T-helper 9 cell (primary cell): ENCODE data around the gene TESMIN.

Source experiments
- DNase-seq: peaks from one replicate; pipeline ENCODE4 v3.0.0-alpha.2; 2020

TESMIN gene

DNA sequence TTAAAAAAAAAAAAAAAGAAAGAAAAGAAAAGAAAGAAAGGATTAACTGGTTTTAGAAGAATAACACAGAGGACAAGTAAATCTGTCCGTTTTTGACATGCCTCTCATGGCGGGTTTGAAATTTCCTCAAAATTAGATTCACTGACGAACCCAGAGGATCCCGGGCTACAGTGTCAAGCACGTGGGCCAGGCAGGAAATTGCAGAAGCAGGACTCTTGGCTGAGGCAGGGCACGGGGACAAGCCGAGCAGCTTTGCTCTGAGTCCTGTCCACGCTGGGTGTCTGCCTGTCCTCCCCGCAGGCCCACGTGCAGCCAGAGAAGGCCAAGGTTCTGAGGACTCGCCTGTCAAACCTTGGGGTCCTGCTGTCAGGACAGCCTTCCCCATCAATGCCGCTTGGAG is 42.3 kb downstream of the TESMIN start:
- DNase-seq, result no peak

DNA sequence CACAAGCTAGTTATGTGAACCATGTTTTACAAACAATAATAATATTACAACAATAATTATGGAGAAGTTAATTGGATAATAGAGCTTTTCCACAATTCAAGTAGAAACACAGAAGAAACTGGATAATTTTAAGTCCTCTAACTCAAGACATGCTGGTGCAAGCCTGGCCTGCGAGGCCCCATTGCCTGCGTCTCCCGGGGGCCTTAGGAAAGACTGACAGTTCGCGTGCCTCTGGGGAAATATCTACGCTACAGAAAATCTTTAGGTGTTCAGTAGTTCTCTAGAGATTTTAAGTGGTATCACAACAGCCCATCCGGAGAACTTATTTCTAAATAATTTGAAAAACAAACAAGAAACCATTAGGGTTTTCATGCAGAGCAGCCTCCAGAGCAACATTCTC is 43.8 kb downstream of the TESMIN start:
- no peak for DNase-seq

DNA sequence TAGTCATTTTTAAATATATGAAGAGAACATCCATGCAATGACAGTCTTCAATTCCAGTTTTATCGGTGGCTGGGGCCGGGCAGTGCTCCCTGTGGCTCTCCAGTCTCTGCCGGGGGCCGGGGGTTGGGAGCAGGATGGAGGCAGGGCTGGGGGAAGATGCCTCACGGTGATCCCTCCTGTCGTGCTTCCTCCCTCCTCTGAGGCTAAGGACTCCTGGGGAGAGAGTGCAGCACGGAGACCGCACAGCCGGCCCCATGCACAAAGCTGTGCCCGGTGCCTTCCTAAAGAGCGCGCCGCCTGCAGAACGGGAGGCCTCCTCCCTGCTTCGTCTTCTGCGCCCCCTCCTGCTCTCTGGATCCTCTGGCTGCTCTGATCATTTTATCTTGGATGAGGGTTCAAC is 46.4 kb downstream of the TESMIN start:
- DNase-seq, result no peak

DNA sequence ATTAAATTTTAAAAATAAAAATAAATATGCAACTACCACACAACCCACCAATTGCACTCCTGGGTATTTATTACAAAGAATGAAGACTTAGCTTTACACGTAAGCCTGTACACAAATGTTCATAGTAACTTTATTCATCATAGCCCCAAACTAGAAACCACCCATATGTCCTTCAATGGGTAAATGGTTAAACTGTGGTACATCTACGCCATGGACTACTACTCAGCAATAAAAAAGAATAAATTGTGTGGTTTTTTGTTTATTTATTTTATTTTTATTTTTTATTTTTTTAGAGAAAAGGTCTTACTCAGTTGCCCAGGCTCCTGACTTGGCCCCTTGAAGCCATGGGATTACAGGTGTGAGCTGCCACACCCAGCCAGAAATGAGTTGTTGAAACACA is 52.3 kb downstream of the TESMIN start:
- DNase-seq, result no peak

DNA sequence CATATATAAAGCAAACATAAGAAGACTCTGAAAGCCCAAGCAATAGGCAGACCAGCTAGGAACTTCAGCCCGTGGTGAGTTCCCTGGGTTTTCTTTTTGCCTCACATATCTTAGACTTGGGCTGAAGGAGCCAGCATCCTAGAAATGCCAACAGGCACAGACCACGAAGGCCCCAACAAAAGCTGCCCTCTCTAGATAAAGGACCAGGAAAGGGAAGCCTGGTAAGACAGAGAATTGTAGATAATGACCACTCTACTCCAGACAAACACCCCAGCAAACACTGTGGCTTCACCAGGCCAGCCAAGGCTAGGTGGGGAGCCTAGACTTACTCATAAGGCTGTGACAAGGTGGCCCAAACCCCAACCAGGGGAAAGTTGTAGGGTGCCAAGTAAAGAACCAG is 55.8 kb downstream of the TESMIN start:
- no peak for DNase-seq

DNA sequence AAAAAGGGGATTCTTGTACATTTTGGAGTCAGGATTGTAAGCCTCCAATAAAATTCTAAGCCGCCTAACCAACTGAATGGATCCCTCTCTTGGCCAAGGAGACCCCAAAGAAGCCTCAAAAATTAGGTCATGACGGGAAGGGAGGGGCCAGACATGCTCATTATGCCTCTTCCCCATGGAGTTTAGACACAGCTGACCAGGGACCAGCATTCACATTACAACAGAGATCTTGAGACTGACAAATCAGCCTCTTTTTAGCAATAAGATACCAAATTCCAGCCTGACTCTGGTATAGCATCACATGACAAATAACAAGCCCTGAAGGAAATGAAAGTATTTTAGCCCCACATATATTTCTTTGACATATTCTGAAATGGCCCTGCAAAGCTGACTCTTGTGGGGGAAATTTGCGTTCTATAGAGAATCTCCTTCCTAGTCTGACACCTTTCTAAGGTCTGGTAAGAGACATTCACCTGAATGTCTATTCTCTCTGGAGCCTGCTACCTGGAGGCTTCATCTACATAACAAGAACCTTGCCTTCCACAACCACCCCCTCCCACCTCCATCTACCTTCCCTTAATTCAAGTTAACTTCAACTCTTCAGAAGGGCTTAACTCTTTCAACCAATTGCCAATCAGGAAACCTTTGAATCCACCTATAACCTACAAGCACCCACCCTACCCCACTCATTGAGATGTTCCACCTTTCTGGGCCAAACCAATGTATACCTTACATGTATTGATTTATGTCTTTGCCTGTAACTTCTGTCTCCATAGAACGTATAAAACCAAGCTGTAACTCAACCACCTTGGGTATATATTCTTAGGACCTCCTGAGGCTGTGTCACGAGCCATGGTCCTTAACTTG is 56.7 kb downstream of the TESMIN start:
- no peak for DNase-seq

DNA sequence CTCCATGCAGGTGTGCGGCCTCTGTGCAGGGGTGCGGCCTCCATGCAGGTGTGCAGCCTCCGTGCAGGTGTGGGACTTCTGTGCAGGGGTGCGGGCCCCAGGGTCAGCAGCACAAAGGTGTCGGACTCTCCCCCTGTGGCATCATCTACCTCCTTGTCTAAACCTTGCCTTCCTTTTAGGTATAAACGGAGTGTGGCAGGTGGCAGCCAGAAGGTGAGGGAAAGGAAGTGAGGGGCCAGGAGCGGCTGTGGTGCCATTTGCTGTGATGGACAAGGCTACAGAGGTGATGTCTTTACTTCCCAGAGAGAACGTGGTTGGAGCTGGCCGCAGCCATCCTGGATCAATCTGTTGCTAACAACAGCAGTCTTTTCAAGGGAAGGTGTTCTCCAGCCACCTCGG is 57.8 kb downstream of the TESMIN start:
- DNase-seq, result no peak

DNA sequence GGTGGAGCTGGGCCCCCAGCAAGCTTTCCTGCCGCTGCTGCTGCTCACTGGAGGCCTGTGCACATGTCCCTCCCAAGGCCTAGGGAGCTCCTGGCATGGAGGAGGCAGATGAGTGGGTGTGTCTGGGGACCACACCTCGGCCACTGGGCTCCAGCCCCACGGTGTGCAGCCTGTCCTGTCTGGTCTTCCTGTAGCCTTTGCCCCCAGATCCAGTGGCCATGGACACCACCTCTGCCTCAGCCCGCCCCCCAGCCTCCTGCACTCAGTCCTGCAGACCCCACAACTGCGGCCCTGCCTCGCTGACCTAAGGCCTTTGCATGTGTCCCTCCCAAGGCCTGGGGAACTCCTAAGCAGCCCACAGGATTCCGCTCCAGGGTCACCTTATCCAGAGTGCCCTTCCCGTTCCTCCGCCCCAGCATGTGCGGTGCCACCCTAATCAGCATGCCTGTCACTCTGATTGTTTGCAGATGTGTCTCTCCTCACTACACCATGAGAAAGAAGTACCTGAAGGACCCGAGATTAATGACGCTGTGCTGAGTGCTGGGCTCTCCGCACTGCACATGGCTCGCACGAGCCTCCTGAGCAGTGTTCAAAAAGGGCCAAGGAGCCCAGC is 58.3 kb downstream of the TESMIN start:
- DNase-seq, result no peak

DNA sequence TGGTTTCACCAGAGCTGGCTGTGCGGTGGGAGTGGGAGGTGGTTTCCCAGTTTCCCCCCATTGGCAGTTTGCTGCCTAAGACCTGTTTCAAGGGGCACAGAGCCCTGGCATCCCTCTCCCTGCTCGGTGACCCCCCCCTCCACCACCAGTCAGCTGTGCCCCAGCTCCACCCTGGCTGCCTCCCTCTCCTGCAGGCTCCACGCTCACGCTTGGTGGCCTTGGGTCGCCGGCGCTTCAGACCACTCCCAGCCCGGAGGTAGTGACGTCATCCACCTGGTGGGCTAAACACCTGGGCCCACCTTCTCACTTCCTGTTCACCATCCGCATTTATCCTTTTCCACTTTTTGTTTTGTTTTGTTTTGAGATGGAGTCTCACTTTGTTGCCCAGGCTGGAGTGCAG is 59.2 kb downstream of the TESMIN start:
- no peak for DNase-seq

DNA sequence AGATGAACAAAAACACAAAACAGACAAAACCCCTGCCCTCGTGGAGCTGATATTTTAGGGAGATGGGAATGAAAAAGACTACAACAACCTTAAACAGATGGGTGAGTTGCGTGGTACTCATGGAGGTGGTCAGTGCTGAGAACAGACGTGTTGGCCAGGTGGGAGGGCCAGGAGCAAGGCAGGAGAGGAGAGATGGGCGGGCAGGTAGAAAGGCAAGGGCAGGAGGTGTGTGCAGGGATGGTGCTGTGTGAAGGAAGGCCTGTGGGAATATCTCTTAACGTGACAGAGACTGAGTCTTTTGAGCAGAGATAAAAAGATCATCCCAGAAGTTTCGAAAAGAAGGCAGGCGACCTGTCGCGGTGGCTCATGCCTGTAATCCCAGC is 59.9 kb downstream of the TESMIN start:
- DNase-seq, result no peak

DNA sequence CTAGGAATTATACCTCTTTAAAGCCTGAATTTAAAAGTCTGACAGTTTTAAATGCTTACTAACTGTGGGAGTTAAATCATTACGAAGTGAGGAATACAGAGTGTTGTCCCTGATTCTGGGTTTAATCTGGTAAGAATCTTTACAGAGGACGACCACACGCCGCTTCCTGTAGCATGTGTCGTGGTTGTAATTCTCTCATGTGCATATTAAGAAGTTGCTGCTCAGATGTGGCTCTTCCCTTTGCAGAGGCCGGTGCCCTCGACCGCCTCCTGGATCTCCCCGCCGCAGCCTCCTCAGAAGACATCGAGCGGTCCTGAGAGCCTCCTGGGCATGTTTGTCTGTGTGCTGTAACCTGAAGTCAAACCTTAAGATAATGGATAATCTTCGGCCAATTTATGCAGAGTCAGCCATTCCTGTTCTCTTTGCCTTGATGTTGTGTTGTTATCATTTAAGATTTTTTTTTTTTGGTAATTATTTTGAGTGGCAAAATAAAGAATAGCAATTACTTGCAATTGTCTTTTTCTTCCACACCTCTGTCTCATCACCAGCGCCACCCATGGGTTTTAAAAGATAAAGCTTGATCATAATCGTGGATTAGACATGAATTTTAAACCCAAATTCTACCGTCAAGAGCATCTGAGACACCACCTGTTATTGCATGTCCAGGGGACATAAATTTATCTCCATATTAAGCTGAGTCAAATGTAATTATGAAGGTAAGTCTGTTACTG is 60.5 kb downstream of the TESMIN start:
- DNase-seq, result no peak

DNA sequence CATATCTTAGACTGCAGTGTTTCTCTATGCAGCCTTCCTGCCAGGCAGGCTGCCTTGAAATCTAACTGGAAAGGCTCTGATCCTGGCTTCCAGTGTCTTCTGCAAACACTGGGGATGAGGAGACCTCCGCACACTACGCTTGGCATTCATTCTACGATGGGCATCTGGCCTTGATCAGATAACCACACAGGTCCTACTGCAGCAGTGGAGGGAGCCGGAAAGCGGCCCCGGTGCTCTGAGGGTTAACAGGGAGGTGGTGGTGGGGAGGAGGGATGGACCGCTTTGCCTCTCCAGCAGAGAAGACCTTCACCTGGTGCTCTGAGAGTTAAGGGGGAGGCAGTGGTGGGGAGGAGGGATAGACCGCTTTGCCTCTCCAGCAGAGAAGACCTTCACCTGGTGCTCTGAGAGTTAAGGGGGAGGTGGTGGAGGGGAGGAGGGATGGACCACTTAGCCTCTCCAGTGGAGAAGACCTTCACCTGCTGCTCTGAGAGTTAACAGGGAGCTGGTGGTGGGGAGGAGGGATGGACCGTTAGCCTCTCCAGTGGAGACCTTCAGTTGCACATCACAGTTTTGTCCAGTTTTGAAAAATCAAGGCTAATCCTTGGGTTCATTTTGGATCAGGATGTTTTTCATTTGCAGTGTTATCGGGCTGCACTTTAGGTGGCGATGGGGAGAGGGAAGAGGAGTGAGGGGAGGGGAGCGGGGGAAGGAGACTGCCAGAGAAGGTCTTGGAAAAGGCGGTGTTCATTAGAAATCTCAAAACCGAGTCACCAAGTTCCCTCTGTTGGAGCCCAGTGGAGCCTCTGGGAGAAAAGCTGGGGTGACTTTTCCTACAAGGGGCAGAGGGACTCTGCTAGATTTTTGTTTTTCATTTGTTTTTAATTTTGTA is 61.3 kb downstream of the TESMIN start:
- DNase-seq, result no peak

DNA sequence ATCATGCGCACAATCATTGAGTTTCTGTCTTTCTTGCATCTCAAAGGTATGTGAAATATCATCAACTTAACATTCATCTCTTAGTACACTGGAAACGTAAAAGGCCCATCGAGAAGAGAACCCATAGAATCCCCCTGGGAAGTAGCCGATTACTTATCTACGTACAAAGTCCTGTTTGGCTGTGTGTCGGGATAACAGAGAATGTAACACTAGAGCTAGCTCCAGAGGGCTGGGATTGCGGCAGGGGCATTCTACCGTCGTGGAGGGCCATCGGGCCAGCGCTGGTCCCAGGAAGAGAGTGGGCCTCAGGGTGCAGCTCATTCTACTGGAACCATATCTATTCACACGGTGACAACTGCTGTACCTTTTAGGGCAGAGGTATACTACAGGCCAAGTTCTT is 62.4 kb downstream of the TESMIN start:
- DNase-seq, result no peak

DNA sequence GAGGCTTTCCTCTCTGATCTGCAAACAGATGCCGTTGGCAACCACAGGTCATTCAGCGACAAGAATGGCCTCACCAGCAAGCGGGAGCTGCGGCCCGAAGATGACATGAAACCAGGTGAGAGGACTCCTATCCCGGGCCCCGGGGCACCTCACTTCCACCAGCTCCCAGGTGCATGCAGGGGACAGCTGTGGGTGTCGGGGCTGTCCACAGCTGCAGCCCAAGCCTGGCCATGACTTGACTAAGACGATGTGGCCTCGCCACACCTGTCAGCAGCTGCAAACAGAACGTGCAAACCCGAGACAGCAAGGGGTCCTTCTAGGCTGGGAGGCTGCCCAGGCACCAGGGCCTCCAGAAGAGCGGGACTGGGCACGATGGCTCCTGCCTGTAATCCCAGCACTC is 63.3 kb downstream of the TESMIN start:
- no peak for DNase-seq

DNA sequence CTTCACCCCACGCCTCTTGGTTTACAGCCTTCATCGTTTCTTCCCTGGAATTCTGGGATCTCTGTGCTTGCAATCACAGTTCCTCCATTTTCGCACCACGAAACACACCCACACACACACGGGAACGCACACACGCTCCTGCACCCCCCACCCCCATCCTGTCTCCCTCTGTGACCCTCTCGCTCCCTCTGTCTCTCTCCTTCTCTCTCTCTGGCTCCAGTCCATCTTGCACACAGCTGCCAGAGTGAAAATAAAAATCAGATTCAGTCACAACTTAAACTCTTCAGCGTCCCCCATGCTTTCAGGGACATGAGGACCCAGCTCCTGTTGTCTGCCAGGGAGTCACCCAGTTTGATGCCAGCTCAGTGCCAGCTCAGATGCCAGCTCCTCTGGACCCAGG is 64.0 kb downstream of the TESMIN start:
- DNase-seq, result no peak

DNA sequence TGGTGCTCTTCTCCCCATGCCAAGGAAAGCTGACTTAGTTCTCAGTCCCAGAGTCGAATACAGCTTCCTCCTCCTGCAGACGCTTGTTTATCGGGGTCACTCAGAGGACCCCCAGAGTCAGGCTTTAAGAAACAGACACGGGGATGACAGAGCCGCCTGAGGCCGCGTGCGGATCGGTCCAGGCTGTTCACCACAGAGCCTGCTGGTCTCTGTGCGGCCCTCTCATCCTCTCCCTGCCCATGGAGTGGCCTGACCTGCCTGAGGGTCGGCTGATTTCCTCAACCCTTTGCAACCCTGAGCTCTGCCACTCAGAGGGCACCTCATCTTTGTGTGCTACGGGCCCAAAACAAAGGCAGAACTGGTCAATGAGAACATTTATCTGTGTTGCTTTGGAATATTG is 64.8 kb downstream of the TESMIN start:
- no peak for DNase-seq

DNA sequence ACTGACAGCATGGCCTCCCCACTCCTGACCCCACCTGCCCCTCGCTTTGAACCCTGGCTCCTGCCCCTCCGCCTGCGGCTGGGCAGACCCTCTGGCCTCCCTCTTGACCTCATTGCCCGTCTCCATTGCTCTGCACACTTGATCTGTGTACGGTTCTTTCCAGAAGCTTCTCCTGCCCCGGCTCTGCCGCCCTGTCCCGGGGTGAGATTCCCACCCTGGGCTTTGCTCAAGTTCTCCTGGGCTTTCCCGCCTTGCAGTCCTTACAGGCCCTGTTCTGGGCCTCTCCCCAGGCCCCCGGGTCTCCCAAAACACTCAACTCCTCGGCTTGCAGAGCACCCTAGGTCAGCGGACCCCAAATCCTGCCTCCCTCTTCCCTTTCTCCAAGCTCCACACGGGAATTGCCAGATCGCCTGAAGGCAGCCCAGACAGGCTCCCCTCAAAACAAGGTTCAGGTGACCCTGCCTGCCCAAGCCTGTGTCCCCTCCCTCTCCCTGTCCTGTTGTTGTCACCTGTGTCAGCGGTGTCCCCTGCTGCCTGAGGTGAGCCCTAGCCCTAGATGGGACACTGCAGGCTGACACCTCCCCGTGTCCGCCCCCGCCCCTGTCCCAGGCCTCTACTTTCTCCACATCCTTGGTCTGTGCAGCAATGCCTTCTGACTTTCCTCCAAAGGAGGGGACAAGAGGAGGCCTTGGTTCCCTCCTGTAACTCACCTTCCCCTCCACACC is 65.5 kb downstream of the TESMIN start:
- no peak for DNase-seq

DNA sequence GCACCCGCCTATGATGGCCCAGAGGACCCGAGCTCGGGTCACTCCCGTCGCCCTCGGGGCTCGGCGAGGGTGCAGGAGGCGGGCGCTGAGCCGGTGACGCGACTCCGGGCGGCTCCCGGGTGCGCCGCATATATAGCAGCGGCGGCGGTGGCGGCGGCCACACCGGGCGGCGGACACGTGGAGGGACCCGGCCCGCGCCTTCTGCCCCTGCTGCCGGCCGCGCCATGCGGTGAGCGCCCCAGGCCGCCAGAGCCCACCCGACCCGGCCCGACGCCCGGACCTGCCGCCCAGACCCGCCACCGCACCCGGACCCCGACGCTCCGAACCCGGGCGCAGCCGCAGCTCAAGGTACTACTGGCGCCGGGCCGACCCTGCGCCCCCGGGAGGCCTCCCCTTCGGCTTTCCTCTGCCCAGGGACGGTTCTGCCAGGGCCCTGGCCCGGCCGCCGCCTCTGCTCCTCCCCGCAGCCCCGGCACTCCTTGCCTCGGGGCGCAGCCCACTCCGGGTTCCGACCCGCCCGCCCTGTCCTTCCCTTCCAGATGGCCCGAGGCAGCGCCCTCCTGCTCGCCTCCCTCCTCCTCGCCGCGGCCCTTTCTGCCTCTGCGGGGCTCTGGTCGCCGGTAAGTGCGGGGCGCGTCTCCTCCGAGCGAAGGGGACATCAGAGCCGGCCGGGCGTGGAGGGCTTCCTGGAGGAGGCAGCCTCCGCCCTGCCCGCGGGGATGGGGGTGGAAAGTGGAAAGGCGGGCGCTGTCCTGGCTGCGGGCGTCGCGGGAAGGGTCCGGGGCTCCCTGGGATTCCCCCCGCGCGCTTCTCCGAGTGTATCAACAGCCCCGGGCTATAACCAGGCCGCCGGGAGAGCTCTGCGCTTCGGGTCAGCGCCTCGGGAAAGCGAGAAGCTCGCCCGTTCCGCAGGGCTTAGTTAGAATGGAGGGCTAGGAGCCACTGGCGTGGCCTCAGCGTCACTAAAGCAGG is 66.6 kb downstream of the TESMIN start, which contains the start of gene GAL:
Gene GAL (plus strand): TSS at position 160 of the 972 bp plus-strand sequence. CDS start 380 bp downstream, at position 540.
- no peak for DNase-seq

DNA sequence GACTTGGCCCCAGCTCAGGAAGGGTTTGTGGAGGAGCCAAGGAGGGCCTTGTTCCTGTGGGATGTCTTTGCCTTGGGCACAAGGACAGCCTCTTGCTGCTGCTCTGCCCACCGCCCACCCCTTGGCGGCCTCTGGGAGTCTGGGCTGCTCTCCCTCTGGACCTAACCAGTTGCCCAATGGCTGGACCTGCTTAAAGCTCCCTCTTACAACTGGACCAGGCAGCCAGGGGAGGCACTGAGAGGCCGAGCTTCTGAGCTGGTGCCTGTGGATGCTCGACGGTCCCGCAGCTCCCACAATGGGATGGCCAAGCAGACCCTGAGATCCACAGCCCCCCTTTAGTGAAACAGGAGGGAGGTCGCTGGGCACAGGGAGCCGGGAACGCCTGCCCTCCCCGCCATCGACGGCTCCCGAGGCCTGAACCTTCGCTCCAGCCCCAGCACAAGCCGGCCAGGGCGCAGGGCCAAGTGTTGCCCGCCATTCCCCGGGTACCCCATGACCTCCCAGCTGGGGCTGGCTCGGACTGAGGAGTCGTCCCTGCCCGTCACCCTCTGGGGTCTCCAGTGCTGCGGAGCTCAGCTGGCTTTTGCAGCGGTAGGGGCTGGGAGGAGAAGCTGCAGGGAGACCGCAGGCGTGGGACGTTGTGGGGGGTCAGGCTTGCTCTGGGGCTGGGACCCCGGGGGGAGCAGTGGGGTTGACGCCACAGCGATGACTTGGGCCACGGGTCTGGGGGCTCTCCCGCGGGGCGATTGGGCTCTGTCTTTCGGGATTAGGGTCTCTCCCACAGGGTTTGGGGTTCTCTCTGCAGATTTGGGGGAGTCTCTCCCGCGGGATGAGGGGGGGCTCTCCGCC is 67.6 kb downstream of the TESMIN start:
- DNase-seq, result no peak

DNA sequence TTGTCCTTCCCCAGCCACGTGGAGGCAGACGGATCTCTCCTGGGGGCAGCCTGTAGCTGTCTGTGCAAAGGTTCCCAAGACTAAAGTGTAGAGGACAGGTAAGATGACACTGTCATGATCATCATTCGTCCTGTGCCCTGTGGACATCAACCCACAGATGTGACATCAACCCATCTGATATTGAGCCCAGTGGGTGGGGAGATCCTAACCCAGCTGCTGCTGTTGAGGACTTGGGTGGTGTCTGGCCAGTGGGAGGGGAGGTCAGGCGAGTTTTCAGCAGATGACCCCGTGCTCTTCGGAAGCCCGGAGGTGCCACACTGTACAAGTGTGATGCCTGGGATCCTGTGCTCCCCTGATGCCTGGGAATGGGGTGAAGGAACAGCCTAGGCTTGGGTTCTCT is 68.2 kb downstream of the TESMIN start:
- DNase-seq, result no peak
